Caco-2 (cell line): ENCODE data around the gene CTRB2. TPM values are rescaled to one million over a fixed set of nuclear protein-coding genes. Genes with fewer than 3 reads are reported as not detected.

ENCODE experiments used
- BruUV-seq: library from RNA; stranded (reverse); fragments of 400-500 nt; replicated peaks from 2 replicates; lab custom pipeline; 2021; lab: Mats Ljungman, UMichigan
- CTCF ChIA-PET: fragments of 300-600 bp; sonication (Branson Sonifier 250); formaldehyde crosslinking; loops from one replicate; lab custom pipeline; 2022; ENCODE audit warnings: antibody characterized with exemption; lab: Charles Lee
- POLR2A ChIA-PET: fragments of 300-600 bp; sonication (Branson Sonifier 250); formaldehyde crosslinking; loops from one replicate; lab custom pipeline; 2022; ENCODE audit warnings: antibody characterized with exemption; lab: Charles Lee
- DNase-seq, 2 experiments: peaks; one replicate each; pipeline versions ENCODE4 v3.0.0 to v3.0.0-alpha.2; 2020 to 2022
- H3K27me3 ChIP-seq: replicated peaks from 2 replicates; pipeline ENCODE4 v1.6.0; 2011; ENCODE audit warnings: low read length; ENCODE audit not compliant: control insufficient read depth, insufficient read depth
- H3K36me3 ChIP-seq: 2 replicates; pipeline ENCODE4 v1.5.1; 2011; ENCODE audit warnings: low read length; ENCODE audit not compliant: control insufficient read depth, insufficient read depth
- H3K4me1 ChIP-seq: fragments of 250-450 bp; sonication (Bioruptor Pico); 2 replicates; pipeline ENCODE4 v1.5.1; 2020; ENCODE audit warnings: mild to moderate bottlenecking
- H3K4me3 ChIP-seq: 2 replicates; pipeline ENCODE4 v1.5.1; 2011; ENCODE audit warnings: low read depth, mild to moderate bottlenecking, control low read depth, low read length
- H3K9me3 ChIP-seq: fragments of 250-450 bp; sonication (Bioruptor Pico); 2 replicates; pipeline ENCODE4 v1.5.1; 2020; ENCODE audit warnings: mild to moderate bottlenecking, moderate library complexity
- H3K27ac Mint-ChIP-seq: one replicate; pipeline ENCODE4 v1.8.0; 2022; ENCODE audit warnings: mixed read lengths; ENCODE audit not compliant: unreplicated experiment
- H3K27me3 Mint-ChIP-seq: one replicate; pipeline ENCODE4 v1.8.0; 2022; ENCODE audit warnings: mixed read lengths; ENCODE audit not compliant: insufficient read depth, unreplicated experiment
- H3K36me3 Mint-ChIP-seq: one replicate; pipeline ENCODE4 v1.8.0; 2022; ENCODE audit warnings: mild to moderate bottlenecking, mixed read lengths; ENCODE audit not compliant: insufficient read depth, unreplicated experiment
- H3K4me1 Mint-ChIP-seq: one replicate; pipeline ENCODE4 v1.8.0; 2022; ENCODE audit warnings: low read depth, mixed read lengths; ENCODE audit not compliant: unreplicated experiment
- H3K4me3 Mint-ChIP-seq: one replicate; pipeline ENCODE4 v1.8.0; 2022; ENCODE audit warnings: mild to moderate bottlenecking, moderate library complexity, mixed read lengths; ENCODE audit not compliant: unreplicated experiment
- H3K9me3 Mint-ChIP-seq: one replicate; pipeline ENCODE4 v1.8.0; 2022; ENCODE audit warnings: mixed read lengths; ENCODE audit not compliant: unreplicated experiment
- intact Hi-C: fragments of 100-400 bp; cut with micrococcal nuclease; formaldehyde crosslinking; loops from one replicate; pipeline ENCODE4 v1.10.0; 2022; ENCODE audit not compliant: unreplicated experiment
- total RNA-seq: library from RNA; stranded (reverse); gene quantifications from 2 replicates; pipeline ENCODE4 v1.2.3, GENCODE V29; 2022
- TF ChIP-seq, protein P1 (sequence below), 2 experiments: fragments of 200-600 bp in 1 of 2; IDR thresholded peaks; 1 replicate in 1 of 2; 2 replicates in 1 of 2; pipeline versions ENCODE4 v1.5.1 to v1.8.0; 2011 to 2022; ENCODE audit warnings: antibody characterized with exemption in 1 of 2, control low read depth in 1 of 2, inconsistent platforms in 1 of 2, low read depth in 1 of 2, low read length in 1 of 2, mild to moderate bottlenecking in 1 of 2, moderate library complexity in 1 of 2; ENCODE audit not compliant: insufficient read depth in 1 of 2, severe bottlenecking in 1 of 2, unreplicated experiment in 1 of 2

Gene CTRB2
- total RNA-seq, 1 experiment from 2014 or later: not detected

- Histone ChIP-seq H3K9me3 (no peaks in the 10 kb centered on the region; the same call in 1 of the 2 replicates), H3K4me1 (no peaks in the 10 kb centered on the region), H3K27me3 (no peaks in the 10 kb centered on the region), H3K4me3 (no peak overlapping the region), H3K36me3 (no peaks in the 10 kb centered on the region)
- Mint-ChIP-seq H3K4me1 (peaks cover 7% of the 10 kb centered on the region), H3K4me3 (peak overlapping the region; percentile 39), H3K9me3 (peaks cover 18% of the 10 kb centered on the region), H3K27ac (no peak overlapping the region), H3K36me3 (no peaks in the 10 kb centered on the region), H3K27me3 (no peaks in the 10 kb centered on the region)
- no TSS peak for BruUV-seq
- intact Hi-C loops: no loop called here
- ChIA-PET POLR2A (no interaction called here), CTCF (no interaction called here)
- TF ChIP-seq, protein P1, sequence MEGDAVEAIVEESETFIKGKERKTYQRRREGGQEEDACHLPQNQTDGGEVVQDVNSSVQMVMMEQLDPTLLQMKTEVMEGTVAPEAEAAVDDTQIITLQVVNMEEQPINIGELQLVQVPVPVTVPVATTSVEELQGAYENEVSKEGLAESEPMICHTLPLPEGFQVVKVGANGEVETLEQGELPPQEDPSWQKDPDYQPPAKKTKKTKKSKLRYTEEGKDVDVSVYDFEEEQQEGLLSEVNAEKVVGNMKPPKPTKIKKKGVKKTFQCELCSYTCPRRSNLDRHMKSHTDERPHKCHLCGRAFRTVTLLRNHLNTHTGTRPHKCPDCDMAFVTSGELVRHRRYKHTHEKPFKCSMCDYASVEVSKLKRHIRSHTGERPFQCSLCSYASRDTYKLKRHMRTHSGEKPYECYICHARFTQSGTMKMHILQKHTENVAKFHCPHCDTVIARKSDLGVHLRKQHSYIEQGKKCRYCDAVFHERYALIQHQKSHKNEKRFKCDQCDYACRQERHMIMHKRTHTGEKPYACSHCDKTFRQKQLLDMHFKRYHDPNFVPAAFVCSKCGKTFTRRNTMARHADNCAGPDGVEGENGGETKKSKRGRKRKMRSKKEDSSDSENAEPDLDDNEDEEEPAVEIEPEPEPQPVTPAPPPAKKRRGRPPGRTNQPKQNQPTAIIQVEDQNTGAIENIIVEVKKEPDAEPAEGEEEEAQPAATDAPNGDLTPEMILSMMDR (IDR thresholded peaks at IDR 0.05; ENCODE audit: insufficient read depth in 1 of 2, low read depth in 1 of 2, low read length in 1 of 2, severe bottlenecking in 1 of 2, unreplicated experiment in 1 of 2): no peak
- no peak for DNase-seq
These were observed 18.0 kb downstream of the CTRB2 start for GRCh38 chr16:75188832-75189477.

GRCh38 chr16:75181630-75182029 lies 25.3 kb downstream of the CTRB2 start:
- ChIA-PET POLR2A (no interaction called here), CTCF (no interaction called here)
- H3K36me3 Mint-ChIP-seq: no peaks in the 10 kb centered on the region
- Histone ChIP-seq H3K36me3 (no peaks in the 10 kb centered on the region), H3K4me3 (no peak overlapping the region), H3K27me3 (no peaks in the 10 kb centered on the region), H3K4me1 (no peaks in the 10 kb centered on the region), H3K9me3 (peaks cover 11% of the 10 kb centered on the region)
- peaks cover 8% of the 10 kb centered on the region for H3K4me1 Mint-ChIP-seq
- TF ChIP-seq, protein P1 (IDR thresholded peaks at IDR 0.05; ENCODE audit: insufficient read depth in 1 of 2, low read depth in 1 of 2, low read length in 1 of 2, severe bottlenecking in 1 of 2, unreplicated experiment in 1 of 2): no peak
- peaks cover 30% of the 10 kb centered on the region for H3K9me3 Mint-ChIP-seq
- intact Hi-C loops: no loop called here
- BruUV-seq: no TSS peak
- DNase-seq: no peak
- H3K27ac Mint-ChIP-seq: no peak overlapping the region
- no peak overlapping the region for H3K4me3 Mint-ChIP-seq
- H3K27me3 Mint-ChIP-seq: no peaks in the 10 kb centered on the region

DNA sequence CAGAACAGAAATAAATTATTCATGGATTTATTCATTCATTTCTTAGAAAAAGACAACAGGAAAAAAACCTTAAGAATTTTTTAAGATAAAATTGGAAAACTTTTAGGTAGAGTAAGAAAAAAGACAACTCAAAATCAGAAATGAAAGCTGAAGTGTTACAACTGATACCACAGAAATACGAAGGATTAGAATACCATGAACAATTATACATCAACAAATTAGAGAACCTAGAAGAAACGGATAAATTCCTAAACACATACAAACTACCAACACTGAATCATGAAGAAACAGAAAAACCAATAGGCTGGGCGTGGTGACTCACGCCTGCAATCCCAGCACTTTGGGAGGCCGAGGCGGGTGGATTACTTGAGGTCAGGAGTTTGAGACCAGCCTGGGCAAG lies 27.8 kb downstream of the CTRB2 start:
- H3K27me3 ChIP-seq: no peaks in the 10 kb centered on the region
- H3K27ac Mint-ChIP-seq: no peak overlapping the region
- peaks cover 2% of the 10 kb centered on the region; the same call in 1 of the 2 replicates for H3K36me3 ChIP-seq
- peaks cover 26% of the 10 kb centered on the region for H3K9me3 ChIP-seq
- 0 out of 2 replicates have a peak, but pooled peaks cover 4% of the 10 kb centered on the region for H3K4me1 ChIP-seq
- intact Hi-C loops: no loop called here
- DNase-seq: no peak
- H3K27me3 Mint-ChIP-seq: no peaks in the 10 kb centered on the region
- no peak overlapping the region for H3K4me3 ChIP-seq
- no peak overlapping the region for H3K4me3 Mint-ChIP-seq
- BruUV-seq: no TSS peak
- ChIA-PET CTCF (no interaction called here), POLR2A (no interaction called here)
- H3K36me3 Mint-ChIP-seq: peaks cover 2% of the 10 kb centered on the region
- TF ChIP-seq, protein P1 (IDR thresholded peaks at IDR 0.05; ENCODE audit: insufficient read depth in 1 of 2, low read depth in 1 of 2, low read length in 1 of 2, severe bottlenecking in 1 of 2, unreplicated experiment in 1 of 2): no peak
- H3K9me3 Mint-ChIP-seq: peaks cover 27% of the 10 kb centered on the region
- H3K4me1 Mint-ChIP-seq: peaks cover 8% of the 10 kb centered on the region
